Sigmoid colon (tissue), 7 donors: Measurements from ENCODE around the gene TTYH1. TPM values are rescaled to one million over a fixed set of nuclear protein-coding genes. Genes with fewer than 3 reads are reported as not detected.

ENCODE experiments used
- DNase-seq: peaks from one replicate; pipeline ENCODE4 v3.0.0-alpha.2; 2019
- H3K27ac ChIP-seq, 4 donors: fragments of 200-600 bp; sonication (generic); one replicate each; pipeline ENCODE4 v1.5.1; 2016 to 2019; ENCODE audit warnings: mild to moderate bottlenecking in 1 of 4
- H3K27me3 ChIP-seq, 3 donors: fragments of 200-600 bp; sonication (generic); one replicate each; pipeline ENCODE4 v1.5.1; 2019; ENCODE audit warnings: mild to moderate bottlenecking in 1 of 3
- H3K36me3 ChIP-seq, 4 donors: fragments of 200-600 bp; sonication (generic); one replicate each; pipeline ENCODE4 v1.5.1; 2016 to 2019
- H3K4me1 ChIP-seq, 4 donors: fragments of 200-600 bp; sonication (generic); one replicate each; pipeline ENCODE4 v1.5.1; 2017 to 2019
- H3K4me3 ChIP-seq, 4 donors: fragments of 200-600 bp; sonication (generic); one replicate each; pipeline ENCODE4 v1.5.1; 2017 to 2019; ENCODE audit warnings: mild to moderate bottlenecking in 2 of 4, moderate library complexity in 1 of 4
- H3K9me3 ChIP-seq, 4 donors: fragments of 200-600 bp in 3 of 4; sonication (generic) in 3 of 4; one replicate each; pipeline versions ENCODE4 v1.5.1 to v1.6.1; 2013 to 2019
- CTCF ChIP-seq, 4 experiments: fragments of 450-650 bp in 3 of 4; fragments of 200-600 bp in 1 of 4; IDR thresholded peaks; one replicate each; pipeline ENCODE4 v1.5.1; 2016 to 2019; ENCODE audit warnings: antibody characterized with exemption in 4 of 4, mild to moderate bottlenecking in 3 of 4, moderate library complexity in 2 of 4
- EP300 ChIP-seq, 4 donors: sonication (generic); formaldehyde crosslinking; IDR thresholded peaks; one replicate each; pipeline ENCODE4 v1.6.1; 2017; ENCODE audit warnings: antibody characterized with exemption in 4 of 4
- POLR2A ChIP-seq, 2 donors: fragments of 450-650 bp; IDR thresholded peaks; one replicate each; pipeline ENCODE4 v1.6.1; 2016; ENCODE audit warnings: antibody characterized with exemption in 2 of 2, mild to moderate bottlenecking in 2 of 2, moderate library complexity in 2 of 2
- POLR2AphosphoS5 ChIP-seq, 4 donors: sonication (generic); formaldehyde crosslinking; IDR thresholded peaks; one replicate each; pipeline ENCODE4 v1.6.1; 2017; ENCODE audit warnings: antibody characterized with exemption in 4 of 4
- WGBS, 2 donors: extraction: QIAGEN DNeasy Blood & Tissue Kit; methylation state at CpG; one replicate each; pipeline ENCODE4 v1.1.7; 2013; 5-methylcytosine and 5-hydroxymethylcytosine counted together
- intact Hi-C: fragments of 100-400 bp; cut with DNase I; formaldehyde crosslinking; loops from one replicate; pipeline ENCODE4 v1.15.1; 2023
- polyA plus RNA-seq, 3 donors: library from polyadenylated mRNA; stranded (reverse); fragments of 200-250 nt; gene quantifications; one replicate each; pipeline ENCODE4 v1.2.3, GENCODE V29; 2013
- total RNA-seq, 4 donors: library from RNA; depleted of rRNA; stranded (reverse); fragments of >200 nt; gene quantifications; one replicate each; pipeline ENCODE4 v1.1.0, GENCODE V29; 2016
- donor health status: healthy with polysubstance abuse.
- donor health status: Bipolar disorder and iron deficiency.
- donor health status: healthy.

Gene TTYH1
- total and polyA plus RNA-seq, 7 donors, result 0.23 to 5.4 (median 2.5) TPM

DNA sequence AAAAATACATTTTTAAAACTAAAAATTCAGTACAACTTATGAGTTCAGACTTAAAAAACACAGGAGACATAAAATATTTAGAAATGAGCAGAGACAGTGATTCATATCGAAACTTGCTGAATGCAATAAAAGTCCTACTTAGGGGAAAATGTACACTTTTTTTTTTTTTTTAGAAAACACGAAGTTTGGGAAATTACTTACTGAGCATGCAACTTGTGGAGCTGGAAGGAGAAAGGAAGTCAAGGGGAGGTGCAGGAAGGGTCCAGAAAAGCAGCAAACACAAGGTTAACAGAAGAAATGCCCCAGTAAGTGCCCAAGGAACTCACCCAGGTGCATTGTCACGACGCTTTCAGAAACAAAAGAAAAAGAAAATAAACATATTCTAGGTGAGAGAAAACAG is 31.9 kb upstream of the TTYH1 start:
- 58 to 68% methylated on average over 4 of the region's 4 CpGs for WGBS, 2 donors
- Histone ChIP-seq H3K27ac (no peak overlapping the region), H3K27me3 (peaks cover 0 to 17% (median 5%) of the 10 kb centered on the region in 3 donors), H3K9me3 (peaks cover 0 to 3% (median 0%) of the 10 kb centered on the region in 4 donors), H3K4me3 (no peak overlapping the region), H3K4me1 (peaks cover 0 to 5% (median under 1%) of the 10 kb centered on the region in 4 donors), H3K36me3 (no peaks in the 10 kb centered on the region)
- DNase-seq, result no peak
- intact Hi-C loops, result no loop called here
- no peak for TF ChIP-seq EP300 (IDR thresholded peaks at IDR 0.05)
- TF ChIP-seq CTCF (IDR thresholded peaks at IDR 0.05), result no peak
- no peak for TF ChIP-seq POLR2A (IDR thresholded peaks at IDR 0.05)
- no peak for TF ChIP-seq POLR2AphosphoS5 (IDR thresholded peaks at IDR 0.05)

- Histone ChIP-seq H3K27ac (peak overlapping the region in 2 of 4 donors; percentile 12 to 42), H3K27me3 (peaks cover 0 to 57% (median 20%) of the 10 kb centered on the region in 3 donors)
Observed at GRCh38 chr19:54387991-54388801, 27.1 kb upstream of the TTYH1 start.

DNA sequence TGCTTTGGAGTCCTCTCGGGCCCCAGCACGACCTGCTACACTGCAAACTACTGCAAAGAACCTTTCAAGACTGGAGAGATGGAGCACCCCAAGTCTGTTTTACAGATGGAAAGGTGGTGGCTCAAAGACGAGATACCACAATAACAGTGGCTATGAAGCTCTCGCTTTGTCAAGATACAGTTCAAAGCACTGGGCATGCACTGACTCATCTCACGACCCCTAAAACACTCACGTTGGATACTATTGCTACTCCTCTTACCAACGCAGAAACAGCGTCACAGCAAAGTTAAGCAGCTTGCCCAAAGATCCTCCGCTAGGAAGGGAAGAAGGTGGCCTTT is 26.5 kb upstream of the TTYH1 start:
- Histone ChIP-seq H3K27me3 (peaks cover 0 to 57% (median 20%) of the 10 kb centered on the region in 3 donors), H3K27ac (peak overlapping the region in 2 of 4 donors; percentile 12 to 42)

More at GRCh38 chr19:54387991-54388801, 27.1 kb upstream of the TTYH1 start:
- no peak for DNase-seq
- no peak for TF ChIP-seq POLR2AphosphoS5 (IDR thresholded peaks at IDR 0.05)
- peak overlapping the region in 2 of 4 donors; percentile 20 to 31 for H3K4me3 ChIP-seq
- intact Hi-C loops, result no loop called here
- 3 to 5% methylated on average over 36 of the region's 36 CpGs for WGBS, 2 donors
- no peaks in the 10 kb centered on the region for H3K36me3 ChIP-seq
- no peaks in the 10 kb centered on the region for H3K9me3 ChIP-seq
- H3K4me1 ChIP-seq, result peaks cover 0 to 10% (median 2%) of the 10 kb centered on the region in 4 donors

DNA sequence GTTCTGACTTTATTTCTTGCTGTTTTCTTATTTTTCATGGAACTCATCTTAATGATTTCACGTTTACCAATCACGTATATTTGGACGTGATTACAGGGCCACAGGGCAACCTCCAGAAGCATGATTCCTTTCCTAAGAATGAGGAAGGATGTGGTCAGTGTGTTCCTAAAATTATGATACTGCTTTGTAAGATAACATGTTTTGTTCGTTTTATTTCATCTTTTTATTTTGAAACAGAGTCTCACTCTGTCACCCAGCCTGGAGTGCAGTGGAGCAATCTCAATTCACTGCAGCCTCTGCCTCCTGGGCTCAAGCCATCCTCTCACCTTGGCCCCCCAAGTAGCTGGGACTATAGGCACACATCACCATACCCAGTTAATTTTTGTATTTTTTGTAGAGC is 25.7 kb upstream of the TTYH1 start:
- TF ChIP-seq POLR2AphosphoS5 (IDR thresholded peaks at IDR 0.05) (peak in 1 of 4 donors; percentile 10), EP300 (IDR thresholded peaks at IDR 0.05) (no peak)
- H3K36me3 ChIP-seq, result no peaks in the 10 kb centered on the region
- H3K9me3 ChIP-seq, result no peaks in the 10 kb centered on the region
- H3K27ac ChIP-seq, result no peak overlapping the region
- WGBS, 2 donors, result 32 to 50% methylated on average over 4 of the region's 4 CpGs
- peaks cover 0 to 10% (median 2%) of the 10 kb centered on the region in 4 donors for H3K4me1 ChIP-seq
- intact Hi-C loops, result no loop called here
- peaks cover 0 to 64% (median 20%) of the 10 kb centered on the region in 3 donors for H3K27me3 ChIP-seq
- DNase-seq, result no peak
- H3K4me3 ChIP-seq, result no peak overlapping the region

More for the DNA sequence above, 26.5 kb upstream of the TTYH1 start:
- 28 to 34% methylated on average over 9 of the region's 9 CpGs for WGBS, 2 donors
- no peak for DNase-seq
- no peaks in the 10 kb centered on the region for H3K9me3 ChIP-seq
- TF ChIP-seq CTCF (IDR thresholded peaks at IDR 0.05) (no peak), EP300 (IDR thresholded peaks at IDR 0.05) (no peak), POLR2AphosphoS5 (IDR thresholded peaks at IDR 0.05) (no peak), POLR2A (IDR thresholded peaks at IDR 0.05) (no peak)
- intact Hi-C loops, result no loop called here
- H3K36me3 ChIP-seq, result no peaks in the 10 kb centered on the region
- H3K4me1 ChIP-seq, result peaks cover 0 to 10% (median 2%) of the 10 kb centered on the region in 4 donors
- H3K4me3 ChIP-seq, result peak overlapping the region in 2 of 4 donors; percentile 20 to 31

DNA sequence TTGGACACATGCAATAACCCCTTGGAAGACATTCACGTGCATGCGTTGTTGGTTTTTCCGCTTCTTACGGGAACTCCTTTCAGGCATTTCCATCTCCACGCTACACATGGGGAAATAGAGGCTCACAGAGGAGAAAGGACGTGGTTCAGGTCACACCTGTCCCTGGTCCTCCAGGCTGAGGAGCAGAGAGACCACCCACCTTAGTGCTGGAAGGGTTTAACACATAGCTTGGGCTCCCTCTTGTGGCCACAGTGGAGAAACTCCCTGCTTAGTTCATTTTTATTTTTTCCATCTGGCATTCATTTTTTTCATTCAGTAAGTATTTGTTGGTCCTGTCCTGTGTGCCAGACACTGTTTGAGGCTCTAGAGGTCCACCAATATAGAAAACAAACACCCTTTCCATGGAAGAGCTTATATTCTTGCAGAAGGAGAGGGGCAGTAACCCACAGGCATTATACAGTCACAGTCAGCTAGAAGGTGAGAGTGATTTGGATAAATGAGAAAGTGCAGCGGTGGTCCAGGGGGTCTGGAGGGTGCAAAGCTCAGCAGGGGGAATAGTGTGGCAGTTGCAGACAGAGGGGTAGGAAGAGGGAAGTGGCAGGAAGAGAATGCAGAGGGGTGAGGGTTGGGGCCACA is 24.2 kb upstream of the TTYH1 start:
- H3K27me3 ChIP-seq, result peaks cover 0 to 66% (median 20%) of the 10 kb centered on the region in 3 donors
- intact Hi-C loops, result no loop called here
- no peaks in the 10 kb centered on the region for H3K9me3 ChIP-seq
- TF ChIP-seq CTCF (IDR thresholded peaks at IDR 0.05) (peak; percentile 22 to 66 (median 45)), POLR2AphosphoS5 (IDR thresholded peaks at IDR 0.05) (no peak), POLR2A (IDR thresholded peaks at IDR 0.05) (no peak), EP300 (IDR thresholded peaks at IDR 0.05) (no peak)
- no peak overlapping the region for H3K4me3 ChIP-seq
- peaks cover 0 to 10% (median 2%) of the 10 kb centered on the region in 4 donors for H3K4me1 ChIP-seq
- H3K36me3 ChIP-seq, result no peaks in the 10 kb centered on the region
- no peak overlapping the region for H3K27ac ChIP-seq
- no peak for DNase-seq
- 19 to 43% methylated on average over 7 of the region's 7 CpGs for WGBS, 2 donors
